ENCODE data around the gene GRHL3.

DNA sequence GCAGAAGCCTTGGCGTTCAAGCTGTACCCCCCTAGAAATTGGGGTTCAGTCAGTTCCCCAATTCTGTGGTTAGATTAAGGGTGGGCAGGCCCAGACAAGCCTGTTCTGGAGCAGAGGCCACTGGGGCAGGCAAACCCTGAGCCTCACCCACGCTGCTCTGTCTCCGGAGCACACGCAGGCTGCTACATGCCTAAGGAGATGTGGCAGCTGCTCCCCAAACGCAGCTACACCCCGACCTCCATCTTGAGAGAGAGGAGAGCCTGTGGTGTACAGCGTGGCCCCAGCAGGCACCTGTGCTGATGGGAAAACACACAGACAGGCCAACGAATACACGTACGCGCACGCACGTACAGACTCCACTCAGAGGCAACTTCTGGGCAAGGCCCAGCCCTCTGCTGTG lies 33.9 kb upstream of the GRHL3 start:
- TF ChIP-seq, protein P1, sequence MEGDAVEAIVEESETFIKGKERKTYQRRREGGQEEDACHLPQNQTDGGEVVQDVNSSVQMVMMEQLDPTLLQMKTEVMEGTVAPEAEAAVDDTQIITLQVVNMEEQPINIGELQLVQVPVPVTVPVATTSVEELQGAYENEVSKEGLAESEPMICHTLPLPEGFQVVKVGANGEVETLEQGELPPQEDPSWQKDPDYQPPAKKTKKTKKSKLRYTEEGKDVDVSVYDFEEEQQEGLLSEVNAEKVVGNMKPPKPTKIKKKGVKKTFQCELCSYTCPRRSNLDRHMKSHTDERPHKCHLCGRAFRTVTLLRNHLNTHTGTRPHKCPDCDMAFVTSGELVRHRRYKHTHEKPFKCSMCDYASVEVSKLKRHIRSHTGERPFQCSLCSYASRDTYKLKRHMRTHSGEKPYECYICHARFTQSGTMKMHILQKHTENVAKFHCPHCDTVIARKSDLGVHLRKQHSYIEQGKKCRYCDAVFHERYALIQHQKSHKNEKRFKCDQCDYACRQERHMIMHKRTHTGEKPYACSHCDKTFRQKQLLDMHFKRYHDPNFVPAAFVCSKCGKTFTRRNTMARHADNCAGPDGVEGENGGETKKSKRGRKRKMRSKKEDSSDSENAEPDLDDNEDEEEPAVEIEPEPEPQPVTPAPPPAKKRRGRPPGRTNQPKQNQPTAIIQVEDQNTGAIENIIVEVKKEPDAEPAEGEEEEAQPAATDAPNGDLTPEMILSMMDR (IDR thresholded peaks at IDR 0.05), result no peak
- no peak for TF ChIP-seq POLR2A (IDR thresholded peaks at IDR 0.05)
- no peak for TF ChIP-seq EP300 (IDR thresholded peaks at IDR 0.05)

Measured in tibial nerve (tissue), 4 donors.